ENCODE data around the gene DVL2. TPM values are rescaled to one million over a fixed set of nuclear protein-coding genes. Genes with fewer than 3 reads are reported as not detected.

The DVL2 gene
- total and polyA plus RNA-seq, 2 of the 13 experiments (the other 11 are each of a cell fraction or from before 2014, with no cell fraction given) = 5.7 to 38.2 TPM

GRCh38 chr17:7279448-7279847 is 45.1 kb upstream of the DVL2 start:
- H3K27ac ChIP-seq (ENCODE audit: extremely low read length, insufficient read depth, low read length) = no peak overlapping the region
- TF ChIP-seq DMAP1 (CRISPR knock-in tag; IDR thresholded peaks at IDR 0.05) = no peak
- 0 out of 2 replicates have a peak, but pooled peaks have one; percentile 22 for TF ChIP-seq PAXIP1 (CRISPR knock-in tag; conservative IDR thresholded peaks at IDR 0.05)
- TF ChIP-seq ETV5 (CRISPR knock-in tag; IDR thresholded peaks at IDR 0.05; ENCODE audit: borderline replicate concordance) = peak; percentile 41; the same call in 1 of the 2 replicates
- TF ChIP-seq HNF4A (CRISPR knock-in tag; IDR thresholded peaks at IDR 0.05) = peak; percentile 25
- TF ChIP-seq ELF3 (CRISPR knock-in tag; IDR thresholded peaks at IDR 0.05) = peak; percentile 43; the same call in 1 of the 2 replicates
- TF ChIP-seq GATAD2A (CRISPR knock-in tag; IDR thresholded peaks at IDR 0.05) = 0 out of 2 replicates have a peak, but pooled peaks have one; percentile 15
- TF ChIP-seq ZNF564 (CRISPR knock-in tag; IDR thresholded peaks at IDR 0.05) = no peak
- TF ChIP-seq SAP130 (CRISPR knock-in tag; IDR thresholded peaks at IDR 0.05; ENCODE audit: low read depth) = 0 out of 2 replicates have a peak, but pooled peaks have one; percentile 24
- no TSS peak for BruUV-seq (replicated peaks)
- no peaks in the 10 kb centered on the region for H3K79me2 ChIP-seq (ENCODE audit: insufficient read depth, low read length)
- peaks cover 38% of the 10 kb centered on the region for H3K4me1 ChIP-seq (ENCODE audit: insufficient read depth, low read length)
- ChIA-PET CTCF (ENCODE audit: low intra/inter-chr PET ratio, low total read pairs) (interaction anchor here (2.9 kb wide), 1 partner anchor 17 kb away, joined by 43 read pairs; no protein-coding TSS in a partner anchor), POLR2A (interaction anchor here (0.7 to 1.5 kb wide), 2 partner anchors 17 to 28 kb away, joined by 3 to 6 read pairs; partner anchors contain the start of gene CTDNEP1)
- no peak overlapping the region for H3K9ac ChIP-seq (ENCODE audit: insufficient read depth, low read depth, low read length)
- intact Hi-C loops (cut with micrococcal nuclease; ENCODE audit: unreplicated experiment) (no loop called here), in situ Hi-C loops (cut with HindIII; ENCODE audit: extremely low pct_ligation_motif_present, low pct_unique_long_range_greater_than_20kb) (no loop called here)
- FAIRE-seq = no peak
- peak overlapping the region; percentile 56 for H3K4me2 ChIP-seq (ENCODE audit: low read depth, low read length)
- H3K36me3 ChIP-seq (replicated peaks in 1 of 2; ENCODE audit: control insufficient read depth in 1 of 2, insufficient read depth in 2 of 2, low read length in 2 of 2) = peaks cover 2 to 4% of the 10 kb centered on the region in 2 experiments; a peak in 2 of 5 replicates
- H3K9me3 ChIP-seq (ENCODE audit: low read length) = no peaks in the 10 kb centered on the region
- no peak for DNase-seq (ENCODE audit: low spot score)
- WGBS (ENCODE audit: low lambda C conversion rate) = 15% methylated on average over 8 of the region's 8 CpGs
- H2AFZ ChIP-seq (ENCODE audit: low read length) = no peak overlapping the region
- ATAC-seq = no peak
- H4K20me1 ChIP-seq (ENCODE audit: insufficient read depth, low read length) = no peaks in the 10 kb centered on the region
- no peak overlapping the region for H3K4me3 ChIP-seq (replicated peaks in 1 of 3; ENCODE audit: insufficient read depth in 1 of 3, low read depth in 2 of 3, low read length in 3 of 3)
- no peaks in the 10 kb centered on the region for H3K27me3 ChIP-seq (ENCODE audit: control insufficient read depth in 1 of 2, insufficient read depth in 2 of 2, low read length in 2 of 2)

Data from HepG2 (cell line).